CD4-positive, alpha-beta memory T cell (primary cell): ENCODE measurements around the gene RHBDL3. TPM values are rescaled to one million over a fixed set of nuclear protein-coding genes. Genes with fewer than 3 reads are reported as not detected.
A peak's percentile ranks its signal among the peaks of the same experiment; 100 is the strongest.

Experiments
- CTCF ChIA-PET: fragments of 350-600 bp; sonication (Branson Sonifier 250); formaldehyde crosslinking; loops from one replicate; lab custom pipeline; 2021; ENCODE audit warnings: inconsistent platforms; ENCODE audit not compliant: partially characterized antibody; lab: Charles Lee
- POLR2A ChIA-PET: fragments of 350-600 bp; sonication (Branson Sonifier 250); formaldehyde crosslinking; loops from one replicate; lab custom pipeline; 2021; ENCODE audit not compliant: partially characterized antibody; lab: Charles Lee
- DNase-seq, 5 donors: peaks; one replicate each; pipeline versions ENCODE4 v3.0.0 to v3.0.0-alpha.2; 2020 to 2022; ENCODE audit warnings: mixed read lengths in 1 of 5
- H3K27ac ChIP-seq: one replicate; pipeline ENCODE4 v1.7.0; 2013; ENCODE audit warnings: low read depth, low read length
- H3K27me3 ChIP-seq: 2 replicates; pipeline ENCODE4 v1.7.0; 2013; ENCODE audit warnings: mild to moderate bottlenecking, low read length, moderate library complexity; ENCODE audit not compliant: insufficient read depth
- H3K36me3 ChIP-seq: 2 replicates; pipeline ENCODE4 v1.7.0; 2013; ENCODE audit warnings: mild to moderate bottlenecking, low read length, moderate library complexity; ENCODE audit not compliant: insufficient read depth
- H3K4me1 ChIP-seq: 2 replicates; pipeline ENCODE4 v1.7.0; 2013; ENCODE audit warnings: mild to moderate bottlenecking, low read length, moderate library complexity; ENCODE audit not compliant: insufficient read depth
- H3K4me3 ChIP-seq, 2 donors: one replicate each; pipeline ENCODE4 v1.7.0; 2013; ENCODE audit warnings: low read length in 2 of 2, mild to moderate bottlenecking in 1 of 2
- H3K9me3 ChIP-seq, 2 donors: one replicate each; pipeline ENCODE4 v1.7.0; 2013; ENCODE audit warnings: low read length in 2 of 2, control low read depth in 1 of 2; ENCODE audit not compliant: control insufficient read depth in 1 of 2
- H3K27ac Mint-ChIP-seq, 7 donors: one replicate each; pipeline ENCODE4 v1.8.0; 2020 to 2021; ENCODE audit warnings: mixed read lengths in 7 of 7, mild to moderate bottlenecking in 6 of 7, inconsistent platforms in 3 of 7, moderate library complexity in 3 of 7
- H3K27me3 Mint-ChIP-seq, 2 donors: one replicate each; pipeline ENCODE4 v1.8.0; 2020 to 2021; ENCODE audit warnings: mixed read lengths in 2 of 2
- H3K36me3 Mint-ChIP-seq, 2 donors: one replicate each; pipeline ENCODE4 v1.8.0; 2020 to 2021; ENCODE audit warnings: mixed read lengths in 2 of 2, inconsistent platforms in 1 of 2, mild to moderate bottlenecking in 1 of 2
- H3K4me1 Mint-ChIP-seq, 4 donors: one replicate each; pipeline ENCODE4 v1.8.0; 2020 to 2021; ENCODE audit warnings: mixed read lengths in 4 of 4, mild to moderate bottlenecking in 1 of 4
- H3K4me3 Mint-ChIP-seq, 8 donors: one replicate each; pipeline ENCODE4 v1.8.0; 2020 to 2021; ENCODE audit warnings: mixed read lengths in 8 of 8, mild to moderate bottlenecking in 7 of 8, moderate library complexity in 6 of 8, inconsistent platforms in 3 of 8
- H3K9me3 Mint-ChIP-seq, 8 donors: one replicate each; pipeline ENCODE4 v1.8.0; 2020 to 2021; ENCODE audit warnings: mixed read lengths in 8 of 8, mild to moderate bottlenecking in 5 of 8, inconsistent platforms in 3 of 8, moderate library complexity in 1 of 8
- intact Hi-C: fragments of 100-400 bp; cut with micrococcal nuclease; formaldehyde crosslinking; loops from one replicate; pipeline ENCODE4 v1.15.1; 2023
- polyA plus RNA-seq, 2 donors: library from polyadenylated mRNA; unstranded; fragments of 300-500 nt; fragmentation: Illumina TruSeq; gene quantifications; one replicate each; pipeline ENCODE4 v1.2.3, GENCODE V29; 2021
- total RNA-seq, 2 experiments: library from RNA; stranded (reverse); gene quantifications; one replicate each; pipeline ENCODE4 v1.2.3, GENCODE V29; 2021

The RHBDL3 gene
- total and polyA plus RNA-seq, 4 experiments from 2014 or later, result not detected

DNA sequence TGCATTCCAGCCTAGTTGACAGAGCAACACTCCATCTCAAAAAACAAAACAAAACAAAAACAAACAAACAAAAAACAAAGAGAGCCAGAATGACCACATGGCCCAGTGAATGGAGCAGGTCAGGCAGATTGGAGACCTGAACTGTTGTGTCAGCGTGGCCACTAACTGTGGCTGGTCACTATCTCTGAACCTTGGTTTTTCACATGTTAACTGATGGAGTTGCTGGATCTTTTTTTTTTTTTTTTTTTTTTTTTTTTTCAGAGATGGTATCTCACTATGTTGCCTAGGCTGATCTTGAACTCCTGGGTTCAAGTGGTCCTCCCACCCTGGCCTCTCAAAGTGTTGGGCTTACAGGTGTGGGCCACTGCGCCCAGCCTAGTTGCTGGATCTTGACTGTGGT is 31.8 kb downstream of the RHBDL3 start:
- POLR2A ChIA-PET, result no interaction called here
- Histone ChIP-seq H3K27me3 (no peaks in the 10 kb centered on the region), H3K4me1 (no peaks in the 10 kb centered on the region), H3K27ac (no peak overlapping the region), H3K9me3 (no peaks in the 10 kb centered on the region), H3K4me3 (no peak overlapping the region), H3K36me3 (no peaks in the 10 kb centered on the region)
- intact Hi-C loops, result no loop called here
- CTCF ChIA-PET, result no interaction called here
- Mint-ChIP-seq H3K4me1 (no peaks in the 10 kb centered on the region), H3K36me3 (no peaks in the 10 kb centered on the region), H3K9me3 (no peaks in the 10 kb centered on the region), H3K27me3 (no peaks in the 10 kb centered on the region), H3K27ac (no peak overlapping the region), H3K4me3 (no peak overlapping the region)
- DNase-seq, result no peak

DNA sequence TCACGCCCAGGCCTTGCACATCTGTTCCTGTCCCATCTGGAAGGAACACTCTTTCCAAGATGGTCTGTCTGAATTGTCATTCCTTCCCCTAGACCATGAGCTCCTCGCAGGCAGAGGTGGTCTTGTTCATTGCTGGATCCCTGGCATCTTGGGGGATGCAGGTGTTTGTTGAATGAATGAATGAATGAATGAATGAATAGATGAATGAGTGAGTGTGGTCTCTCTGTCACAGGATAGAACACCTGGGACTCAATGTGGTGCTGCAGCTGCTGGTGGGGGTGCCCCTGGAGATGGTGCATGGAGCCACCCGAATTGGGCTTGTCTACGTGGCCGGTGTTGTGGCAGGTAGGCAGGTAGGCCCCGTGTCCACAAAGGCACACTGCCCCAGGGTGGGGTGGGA is 32.2 kb downstream of the RHBDL3 start:
- Mint-ChIP-seq H3K4me3 (no peak overlapping the region), H3K27ac (no peak overlapping the region), H3K9me3 (no peaks in the 10 kb centered on the region), H3K27me3 (no peaks in the 10 kb centered on the region), H3K4me1 (no peaks in the 10 kb centered on the region), H3K36me3 (no peaks in the 10 kb centered on the region)
- Histone ChIP-seq H3K9me3 (no peaks in the 10 kb centered on the region), H3K27ac (no peak overlapping the region), H3K27me3 (no peaks in the 10 kb centered on the region), H3K4me1 (no peaks in the 10 kb centered on the region), H3K36me3 (no peaks in the 10 kb centered on the region), H3K4me3 (no peak overlapping the region)
- DNase-seq, result no peak
- POLR2A ChIA-PET, result no interaction called here
- CTCF ChIA-PET, result interaction anchor here (0.9 kb wide), 1 partner anchor 22 kb away, joined by 3 read pairs; no protein-coding TSS in a partner anchor
- intact Hi-C loops, result no loop called here

DNA sequence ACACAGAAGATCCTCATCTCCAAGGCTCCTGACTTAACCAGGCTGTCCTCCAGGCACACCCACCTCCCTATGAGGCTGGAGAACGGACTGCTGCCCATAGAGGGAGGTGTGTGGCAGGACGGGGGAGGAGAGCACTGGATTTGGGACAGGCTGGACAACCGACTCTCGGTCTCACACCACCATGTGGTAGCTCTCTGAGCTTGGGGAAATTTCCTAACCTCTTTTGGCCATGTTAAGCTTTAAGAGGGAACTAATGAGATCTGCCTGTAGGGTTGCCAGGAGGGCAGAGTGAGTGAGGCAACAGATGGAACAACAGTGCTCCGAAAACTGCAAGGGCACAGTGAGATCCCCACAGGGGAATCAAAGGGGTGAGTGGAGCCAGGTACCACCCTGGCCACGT is 32.7 kb downstream of the RHBDL3 start:
- Mint-ChIP-seq H3K36me3 (no peaks in the 10 kb centered on the region), H3K9me3 (no peaks in the 10 kb centered on the region), H3K4me1 (no peaks in the 10 kb centered on the region), H3K27ac (no peak overlapping the region), H3K27me3 (no peaks in the 10 kb centered on the region), H3K4me3 (no peak overlapping the region)
- CTCF ChIA-PET, result interaction anchor here (0.9 kb wide), 1 partner anchor 21 kb away, joined by 3 read pairs; no protein-coding TSS in a partner anchor
- DNase-seq, result no peak
- no peaks in the 10 kb centered on the region for H3K36me3 ChIP-seq
- no peak overlapping the region for H3K4me3 ChIP-seq
- H3K27me3 ChIP-seq, result no peaks in the 10 kb centered on the region
- H3K4me1 ChIP-seq, result no peaks in the 10 kb centered on the region
- intact Hi-C loops, result no loop called here
- no peaks in the 10 kb centered on the region for H3K9me3 ChIP-seq
- POLR2A ChIA-PET, result no interaction called here
- no peak overlapping the region for H3K27ac ChIP-seq

DNA sequence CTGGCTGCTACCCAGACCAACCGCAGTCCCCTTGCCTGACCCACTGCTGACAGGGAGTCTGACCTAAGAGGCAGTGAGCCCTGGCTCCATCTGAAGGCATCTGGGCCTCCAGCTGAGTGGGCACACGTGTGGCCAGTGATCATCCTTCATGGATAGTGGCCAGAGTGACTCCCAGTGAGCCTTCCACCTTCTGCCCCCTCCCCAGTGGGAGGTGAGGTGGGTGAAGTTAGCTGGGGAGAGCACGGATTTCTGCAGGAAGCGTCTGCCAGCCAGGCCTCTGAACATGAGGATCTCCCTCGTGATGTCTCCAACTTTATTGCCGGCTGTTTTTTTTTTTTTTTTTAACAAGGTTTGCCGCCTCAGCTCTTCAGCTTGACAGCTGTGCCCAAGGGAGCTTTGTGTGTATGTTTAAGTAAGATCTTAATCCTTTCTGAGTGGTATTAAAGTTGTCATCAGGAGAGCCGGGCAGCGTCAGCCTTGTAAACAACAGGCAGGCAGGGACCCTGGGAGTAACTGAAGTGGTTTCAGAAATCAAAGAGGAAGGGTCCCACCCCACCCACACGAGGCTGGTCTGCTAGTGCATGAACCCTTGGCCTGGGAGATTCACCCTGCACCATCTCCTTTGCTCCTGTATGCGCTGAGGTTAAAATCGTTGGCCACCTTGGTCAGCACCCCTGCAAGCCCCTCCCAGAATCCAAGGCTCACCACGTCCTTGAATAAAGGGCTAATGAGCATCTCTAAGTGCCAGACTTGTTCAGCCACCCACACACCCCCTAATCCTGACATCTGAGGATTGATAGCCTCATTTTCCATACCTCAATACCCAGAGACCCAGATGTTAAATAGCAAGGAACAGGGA is 33.3 kb downstream of the RHBDL3 start:
- Mint-ChIP-seq H3K27me3 (no peaks in the 10 kb centered on the region), H3K9me3 (no peaks in the 10 kb centered on the region), H3K4me3 (no peak overlapping the region), H3K4me1 (no peaks in the 10 kb centered on the region), H3K36me3 (no peaks in the 10 kb centered on the region), H3K27ac (no peak overlapping the region)
- H3K36me3 ChIP-seq, result no peaks in the 10 kb centered on the region
- intact Hi-C loops, result no loop called here
- no peaks in the 10 kb centered on the region for H3K27me3 ChIP-seq
- no peak overlapping the region for H3K27ac ChIP-seq
- POLR2A ChIA-PET, result no interaction called here
- H3K9me3 ChIP-seq, result no peaks in the 10 kb centered on the region
- CTCF ChIA-PET, result interaction anchor here (0.9 kb wide), 1 partner anchor 21 kb away, joined by 3 read pairs; no protein-coding TSS in a partner anchor
- no peaks in the 10 kb centered on the region for H3K4me1 ChIP-seq
- no peak for DNase-seq
- H3K4me3 ChIP-seq, result no peak overlapping the region

DNA sequence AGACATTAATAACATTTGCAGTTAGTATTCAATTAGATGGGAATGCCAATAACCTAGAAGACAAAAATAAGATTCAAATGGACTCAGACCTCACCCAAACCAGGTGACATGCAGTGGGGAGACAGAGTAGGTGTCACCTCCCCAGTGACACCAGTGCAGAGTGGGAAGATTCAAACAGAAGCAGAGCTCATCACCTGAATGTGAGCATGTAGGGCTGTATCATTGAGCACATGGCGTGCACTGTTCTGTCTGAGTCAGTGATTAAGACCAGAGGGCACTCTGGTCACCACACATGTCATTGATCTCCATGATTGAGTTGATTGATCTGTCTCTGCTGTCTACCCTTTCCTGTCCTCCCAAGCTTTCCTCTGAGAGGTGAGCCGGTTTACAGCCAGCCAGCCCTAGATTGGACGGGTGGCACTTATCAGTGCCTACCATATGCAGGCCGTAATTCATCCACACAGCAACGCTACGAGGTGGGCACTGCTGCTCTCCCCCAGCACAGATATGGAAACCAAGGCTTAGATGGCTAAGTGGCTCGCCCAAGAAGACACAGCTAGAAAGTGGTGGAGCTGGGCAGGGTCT is 34.0 kb downstream of the RHBDL3 start:
- DNase-seq, result no peak
- no peak overlapping the region for H3K27ac ChIP-seq
- H3K36me3 ChIP-seq, result no peaks in the 10 kb centered on the region
- POLR2A ChIA-PET, result no interaction called here
- H3K4me1 ChIP-seq, result no peaks in the 10 kb centered on the region
- H3K9me3 ChIP-seq, result no peaks in the 10 kb centered on the region
- intact Hi-C loops, result no loop called here
- no peak overlapping the region for H3K27ac Mint-ChIP-seq
- H3K27me3 ChIP-seq, result no peaks in the 10 kb centered on the region
- H3K4me1 Mint-ChIP-seq, result no peaks in the 10 kb centered on the region
- no peaks in the 10 kb centered on the region for H3K9me3 Mint-ChIP-seq
- H3K36me3 Mint-ChIP-seq, result no peaks in the 10 kb centered on the region
- CTCF ChIA-PET, result no interaction called here
- no peak overlapping the region for H3K4me3 Mint-ChIP-seq
- H3K4me3 ChIP-seq, result no peak overlapping the region
- H3K27me3 Mint-ChIP-seq, result no peaks in the 10 kb centered on the region

DNA sequence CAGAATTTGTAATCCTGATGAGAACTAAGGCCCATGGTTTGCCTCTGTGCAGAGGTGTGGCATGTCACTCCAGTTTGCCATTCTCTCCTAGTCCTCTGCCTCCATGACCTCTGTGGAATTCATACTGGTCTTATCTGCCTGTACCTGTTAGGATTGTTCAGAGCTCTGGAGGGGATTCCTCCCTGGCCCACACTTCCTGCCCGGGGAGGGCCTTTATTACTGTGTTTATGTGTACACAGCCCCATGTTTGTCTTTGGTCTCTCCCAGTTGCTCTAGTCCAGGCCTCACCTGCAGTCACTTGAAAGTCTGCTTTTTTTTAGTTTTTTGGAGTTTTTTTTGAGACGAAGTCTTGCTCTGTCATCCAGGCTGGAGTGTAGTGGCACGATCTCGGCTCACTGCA is 36.4 kb downstream of the RHBDL3 start:
- no peaks in the 10 kb centered on the region for H3K27me3 ChIP-seq
- Mint-ChIP-seq H3K4me3 (no peak overlapping the region), H3K36me3 (no peaks in the 10 kb centered on the region), H3K27me3 (no peaks in the 10 kb centered on the region), H3K27ac (no peak overlapping the region), H3K9me3 (no peaks in the 10 kb centered on the region), H3K4me1 (no peaks in the 10 kb centered on the region)
- intact Hi-C loops, result no loop called here
- no peaks in the 10 kb centered on the region for H3K4me1 ChIP-seq
- no peak overlapping the region for H3K27ac ChIP-seq
- DNase-seq, result no peak
- CTCF ChIA-PET, result no interaction called here
- no peaks in the 10 kb centered on the region for H3K36me3 ChIP-seq
- POLR2A ChIA-PET, result no interaction called here
- no peaks in the 10 kb centered on the region for H3K9me3 ChIP-seq
- H3K4me3 ChIP-seq, result no peak overlapping the region

- ChIA-PET POLR2A (no interaction called here), CTCF (no interaction called here)
- intact Hi-C loops, result no loop called here
- H3K27me3 ChIP-seq, result no peaks in the 10 kb centered on the region
- Mint-ChIP-seq H3K4me3 (no peak overlapping the region), H3K9me3 (no peaks in the 10 kb centered on the region), H3K36me3 (no peaks in the 10 kb centered on the region), H3K27ac (peak overlapping the region in 2 of 7 donors; percentile 17 to 50), H3K27me3 (no peaks in the 10 kb centered on the region), H3K4me1 (no peaks in the 10 kb centered on the region)
- no peak overlapping the region for H3K27ac ChIP-seq
- no peaks in the 10 kb centered on the region for H3K4me1 ChIP-seq
- no peaks in the 10 kb centered on the region for H3K9me3 ChIP-seq
- no peaks in the 10 kb centered on the region for H3K36me3 ChIP-seq
- H3K4me3 ChIP-seq, result no peak overlapping the region
- DNase-seq, result no peak
Observed at GRCh38 chr17:32302860-32303649, 37.4 kb downstream of the RHBDL3 start.
